Glutamatergic neuron (in vitro differentiated cells): ENCODE data around the gene SPATA33. TPM values are rescaled to one million over a fixed set of nuclear protein-coding genes. Genes with fewer than 3 reads are reported as not detected.
A peak's percentile ranks its signal among the peaks of the same experiment; 100 is the strongest.
"Not testable (repeated sequence)": the region's sequence is repeated elsewhere in the genome, so short reads cannot be mapped to it uniquely, and the experiment has no call there.

Source experiments
- DNase-seq: peaks from one replicate; pipeline ENCODE4 v3.0.0; 2022
- H3K27ac Mint-ChIP-seq: one replicate; pipeline ENCODE4 v1.8.0; 2020; ENCODE audit warnings: mild to moderate bottlenecking, mixed read lengths, inconsistent platforms; ENCODE audit not compliant: unreplicated experiment
- H3K27me3 Mint-ChIP-seq: one replicate; pipeline ENCODE4 v1.8.0; 2020; ENCODE audit warnings: mild to moderate bottlenecking, moderate library complexity, mixed read lengths, inconsistent platforms; ENCODE audit not compliant: unreplicated experiment
- H3K36me3 Mint-ChIP-seq: one replicate; pipeline ENCODE4 v1.8.0; 2020; ENCODE audit warnings: mild to moderate bottlenecking, mixed read lengths, inconsistent platforms; ENCODE audit not compliant: unreplicated experiment
- H3K4me1 Mint-ChIP-seq: one replicate; pipeline ENCODE4 v1.8.0; 2020; ENCODE audit warnings: mild to moderate bottlenecking, low read depth, mixed read lengths, inconsistent platforms; ENCODE audit not compliant: unreplicated experiment
- H3K4me3 Mint-ChIP-seq: one replicate; pipeline ENCODE4 v1.8.0; 2020; ENCODE audit warnings: mild to moderate bottlenecking, mixed read lengths, inconsistent platforms; ENCODE audit not compliant: unreplicated experiment
- H3K9me3 Mint-ChIP-seq: one replicate; pipeline ENCODE4 v1.8.0; 2020; ENCODE audit warnings: mild to moderate bottlenecking, moderate library complexity, mixed read lengths, inconsistent platforms; ENCODE audit not compliant: unreplicated experiment
- total RNA-seq: library from RNA; stranded (reverse); fragmentation: NEBNext Ultra II Directional; extraction: Animal tissue kit (Norgen Biotek cat#: 25700); gene quantifications from one replicate; pipeline ENCODE4 v1.2.1, GENCODE V29; 2021; ENCODE audit not compliant: unreplicated experiment
- TF ChIP-seq, protein P1 (sequence below): fragments of 200-600 bp; sonication (generic); IDR thresholded peaks from one replicate; pipeline ENCODE4 v1.5.0; 2021; ENCODE audit not compliant: partially characterized antibody, unreplicated experiment

The SPATA33 gene
- total RNA-seq, 1 donor from 2014 or later, result 18.0 TPM

DNA sequence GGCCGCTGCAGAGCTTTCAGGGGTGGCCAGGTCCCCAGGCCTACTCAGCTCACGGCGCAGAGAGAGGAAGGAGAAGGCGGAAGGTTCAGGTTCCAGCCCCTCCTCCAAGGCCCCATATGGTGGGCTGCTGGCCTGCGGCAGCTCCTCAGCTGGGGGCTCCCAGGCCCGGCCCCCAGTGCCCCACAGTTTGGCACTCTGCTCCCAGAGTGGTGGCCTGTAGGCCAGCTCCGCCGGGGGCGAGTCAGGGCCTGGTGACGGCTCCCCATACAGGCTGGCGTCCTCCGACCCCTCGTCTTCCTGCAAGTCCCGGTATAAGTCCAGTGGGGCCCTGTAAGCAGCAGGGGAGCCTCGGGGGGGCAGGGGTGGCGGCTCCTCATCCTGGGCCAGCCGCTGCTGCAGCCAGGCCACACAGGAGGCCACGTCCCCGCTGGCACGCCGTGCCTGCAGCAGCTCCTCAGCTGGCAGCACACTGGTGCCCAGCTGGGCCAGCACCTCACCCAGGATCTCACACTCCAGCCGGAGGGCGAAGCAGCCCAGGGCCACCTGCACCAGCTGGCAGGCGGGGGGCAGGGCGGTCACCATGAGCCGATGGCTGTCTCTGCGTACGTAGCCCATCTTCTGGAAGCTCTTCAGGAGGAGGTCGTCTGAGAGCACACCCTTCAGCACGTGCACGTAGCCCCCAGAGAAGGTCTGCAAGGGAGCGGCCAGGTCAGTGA is 40.1 kb downstream of the SPATA33 start:
- peaks cover 5% of the 10 kb centered on the region for H3K4me1 Mint-ChIP-seq
- H3K9me3 Mint-ChIP-seq, result peaks cover 7% of the 10 kb centered on the region
- H3K27me3 Mint-ChIP-seq, result peaks cover 9% of the 10 kb centered on the region
- TF ChIP-seq, protein P1, sequence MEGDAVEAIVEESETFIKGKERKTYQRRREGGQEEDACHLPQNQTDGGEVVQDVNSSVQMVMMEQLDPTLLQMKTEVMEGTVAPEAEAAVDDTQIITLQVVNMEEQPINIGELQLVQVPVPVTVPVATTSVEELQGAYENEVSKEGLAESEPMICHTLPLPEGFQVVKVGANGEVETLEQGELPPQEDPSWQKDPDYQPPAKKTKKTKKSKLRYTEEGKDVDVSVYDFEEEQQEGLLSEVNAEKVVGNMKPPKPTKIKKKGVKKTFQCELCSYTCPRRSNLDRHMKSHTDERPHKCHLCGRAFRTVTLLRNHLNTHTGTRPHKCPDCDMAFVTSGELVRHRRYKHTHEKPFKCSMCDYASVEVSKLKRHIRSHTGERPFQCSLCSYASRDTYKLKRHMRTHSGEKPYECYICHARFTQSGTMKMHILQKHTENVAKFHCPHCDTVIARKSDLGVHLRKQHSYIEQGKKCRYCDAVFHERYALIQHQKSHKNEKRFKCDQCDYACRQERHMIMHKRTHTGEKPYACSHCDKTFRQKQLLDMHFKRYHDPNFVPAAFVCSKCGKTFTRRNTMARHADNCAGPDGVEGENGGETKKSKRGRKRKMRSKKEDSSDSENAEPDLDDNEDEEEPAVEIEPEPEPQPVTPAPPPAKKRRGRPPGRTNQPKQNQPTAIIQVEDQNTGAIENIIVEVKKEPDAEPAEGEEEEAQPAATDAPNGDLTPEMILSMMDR, result no peak
- H3K27ac Mint-ChIP-seq, result no peak overlapping the region
- no peak overlapping the region for H3K4me3 Mint-ChIP-seq
- H3K36me3 Mint-ChIP-seq, result no peaks in the 10 kb centered on the region
- peak; percentile 20 for DNase-seq

DNA sequence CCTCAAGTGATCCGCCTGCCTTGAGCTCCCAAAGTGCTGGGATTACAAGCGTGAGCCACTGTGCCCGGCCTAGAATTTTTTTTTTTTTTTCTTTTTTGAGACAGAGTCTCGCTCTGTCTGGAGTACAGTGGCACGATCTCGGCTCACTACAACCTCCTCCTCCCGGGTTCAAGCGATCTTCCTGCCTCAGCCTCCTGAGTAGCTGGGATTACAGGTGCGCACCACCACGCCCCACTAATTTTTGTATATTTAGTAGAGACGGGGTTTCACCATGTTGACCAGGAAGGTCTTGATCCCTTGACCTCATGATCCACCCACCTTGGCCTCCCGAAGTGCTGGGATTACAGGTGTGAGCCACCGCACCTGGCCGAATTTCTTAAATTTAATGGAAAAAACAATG is 41.1 kb downstream of the SPATA33 start:
- peak overlapping the region; percentile 25 for H3K4me3 Mint-ChIP-seq
- not testable (repeated sequence) for H3K27me3 Mint-ChIP-seq, H3K27ac Mint-ChIP-seq, H3K4me1 Mint-ChIP-seq, H3K36me3 Mint-ChIP-seq, DNase-seq, H3K9me3 Mint-ChIP-seq

DNA sequence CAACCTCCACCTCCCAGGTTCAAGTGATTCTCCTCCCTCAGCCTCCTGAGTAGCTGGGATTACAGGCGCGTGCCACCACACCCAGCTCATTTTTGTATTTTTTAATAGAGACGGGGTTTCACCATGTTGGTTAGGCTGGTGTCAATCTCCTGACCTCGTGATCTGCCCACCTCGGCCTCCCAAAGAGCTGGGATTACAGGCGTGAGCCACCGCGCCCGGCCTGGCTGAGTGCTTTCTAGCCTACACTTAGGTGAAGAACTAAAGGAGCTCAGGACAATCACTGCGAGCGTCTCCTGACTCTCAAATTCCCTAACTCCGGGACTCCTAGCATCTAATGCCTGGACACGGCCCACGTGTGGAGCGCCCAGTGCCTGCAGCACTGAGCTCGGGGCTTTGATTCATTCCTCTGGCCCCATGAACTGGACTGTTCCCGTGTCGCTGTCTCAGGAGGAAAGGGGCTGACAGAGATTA is 42.0 kb downstream of the SPATA33 start:
- not testable (repeated sequence) for H3K27ac Mint-ChIP-seq, H3K9me3 Mint-ChIP-seq

DNA sequence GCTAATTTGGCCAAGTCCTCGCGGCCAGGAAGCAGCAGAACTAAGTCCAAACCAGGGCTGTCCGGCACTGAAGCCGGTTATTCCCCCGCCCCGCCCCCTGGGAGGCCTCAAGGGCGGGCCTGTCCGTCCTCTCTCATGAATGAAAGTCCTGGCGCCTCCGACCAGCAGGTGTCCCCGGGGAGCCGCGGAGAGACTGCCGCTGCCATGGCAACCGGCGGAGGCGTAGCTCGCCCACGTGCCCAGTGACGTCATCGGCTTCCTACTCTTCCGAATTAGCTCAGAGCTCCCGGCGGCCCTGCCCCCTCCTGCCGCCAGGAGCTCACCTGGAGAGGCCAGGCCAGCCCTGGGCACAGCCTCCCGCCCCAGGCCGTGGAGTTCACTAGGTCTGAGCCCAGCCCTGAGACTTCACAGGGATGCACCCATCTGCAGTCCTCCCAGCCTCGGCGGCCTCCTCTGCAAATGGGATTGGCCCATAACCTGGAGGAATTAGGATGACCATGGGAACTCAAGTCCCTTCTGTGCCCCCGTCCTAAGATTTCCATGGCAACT is 42.5 kb downstream of the SPATA33 start:
- H3K9me3 Mint-ChIP-seq, result peaks cover 10% of the 10 kb centered on the region
- DNase-seq, result peak; percentile 98
- TF ChIP-seq, protein P1, result peak; percentile 41
- peaks cover 6% of the 10 kb centered on the region for H3K27me3 Mint-ChIP-seq
- no peaks in the 10 kb centered on the region for H3K36me3 Mint-ChIP-seq
- no peak overlapping the region for H3K27ac Mint-ChIP-seq
- peaks cover 3% of the 10 kb centered on the region for H3K4me1 Mint-ChIP-seq
- H3K4me3 Mint-ChIP-seq, result peak overlapping the region; percentile 57

More for the DNA sequence above, 42.0 kb downstream of the SPATA33 start:
- H3K4me1 Mint-ChIP-seq, DNase-seq, H3K27me3 Mint-ChIP-seq, H3K36me3 Mint-ChIP-seq: not testable (repeated sequence)
- peak overlapping the region; percentile 55 for H3K4me3 Mint-ChIP-seq

DNA sequence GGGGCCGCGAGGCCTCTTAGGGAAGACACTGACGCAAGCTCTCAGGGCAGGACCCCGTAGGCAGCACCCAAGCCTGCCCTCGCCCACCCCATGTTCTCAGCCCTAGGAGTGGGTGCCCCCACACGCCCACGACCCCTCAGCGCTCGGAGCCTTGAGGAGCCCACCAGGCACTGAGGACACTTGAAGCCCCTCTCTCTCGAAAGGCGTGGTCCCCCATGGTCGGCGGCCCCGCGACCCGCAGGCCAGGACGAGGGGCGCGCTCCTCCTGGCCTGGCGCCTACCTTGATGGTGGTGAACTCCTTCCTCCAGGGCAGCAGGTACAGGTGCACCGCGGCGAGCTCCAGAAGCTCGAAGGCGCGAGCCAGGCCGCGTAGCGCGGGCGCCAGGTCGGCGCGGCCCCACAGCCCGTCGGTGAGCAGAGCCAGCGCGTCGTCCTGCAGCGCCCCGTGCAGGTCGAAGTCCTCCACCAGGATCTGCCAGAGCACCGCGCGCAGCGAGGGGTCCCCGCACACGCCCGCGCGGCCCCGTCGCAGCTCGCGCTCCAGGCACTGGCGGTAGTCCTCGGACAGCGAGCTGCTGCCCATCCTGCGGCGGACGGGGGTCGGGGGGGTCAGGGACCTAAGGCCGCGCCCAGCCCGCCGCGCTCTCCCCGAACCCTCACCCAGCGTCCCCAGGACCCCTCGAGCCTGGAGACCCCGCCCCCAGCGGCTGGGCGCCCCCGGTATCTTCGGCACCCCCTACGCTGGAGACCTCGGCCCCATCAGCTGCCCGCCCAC is 43.2 kb downstream of the SPATA33 start:
- H3K4me1 Mint-ChIP-seq, result peaks cover 3% of the 10 kb centered on the region
- peak; percentile 77 for DNase-seq
- peaks cover 10% of the 10 kb centered on the region for H3K9me3 Mint-ChIP-seq
- peaks cover 8% of the 10 kb centered on the region for H3K27me3 Mint-ChIP-seq
- no peaks in the 10 kb centered on the region for H3K36me3 Mint-ChIP-seq
- H3K27ac Mint-ChIP-seq, result no peak overlapping the region
- peak overlapping the region; percentile 59 for H3K4me3 Mint-ChIP-seq
- TF ChIP-seq, protein P1, result peak; percentile 23
